CD4-positive, CD25-positive, alpha-beta regulatory T cell (primary cell): Measurements from ENCODE around the gene BLOC1S1. TPM values are rescaled to one million over a fixed set of nuclear protein-coding genes. Genes with fewer than 3 reads are reported as not detected.

Experiments used
- ATAC-seq, 2 donors: fragments of 150-1000 bp; cut with Tn5 transposase; one replicate each; pipeline ENCODE4 v1.10.0; 2021; ENCODE audit warnings: low read depth in 2 of 2, moderate number of reproducible peaks in 2 of 2, moderate library complexity in 1 of 2
- DNase-seq, 3 donors: peaks; one replicate each; pipeline versions ENCODE4 v3.0.0 to v3.0.0-alpha.2; 2012 to 2022; ENCODE audit warnings: mixed read lengths in 1 of 3
- H3K27ac ChIP-seq: one replicate; pipeline ENCODE4 v1.7.0; 2013; ENCODE audit warnings: mild to moderate bottlenecking, low read length; ENCODE audit not compliant: insufficient read depth, poor library complexity, severe bottlenecking
- H3K27me3 ChIP-seq: one replicate; pipeline ENCODE4 v1.7.0; 2013; ENCODE audit warnings: low read length; ENCODE audit not compliant: control insufficient read depth, insufficient read depth
- H3K36me3 ChIP-seq: one replicate; pipeline ENCODE4 v1.7.0; 2013; ENCODE audit warnings: mild to moderate bottlenecking, low read length, moderate library complexity; ENCODE audit not compliant: control insufficient read depth, insufficient read depth
- H3K4me1 ChIP-seq: 2 replicates; pipeline ENCODE4 v1.7.0; 2013; ENCODE audit warnings: mild to moderate bottlenecking, low read length; ENCODE audit not compliant: insufficient read depth, control insufficient read depth, poor library complexity, severe bottlenecking
- H3K4me3 ChIP-seq: one replicate; pipeline ENCODE4 v1.7.0; 2013; ENCODE audit warnings: low read depth, mild to moderate bottlenecking, low read length, moderate library complexity
- H3K9me3 ChIP-seq, 2 experiments: 1 replicate in 1 of 2; 2 replicates in 1 of 2; pipeline ENCODE4 v1.7.0; 2013; ENCODE audit warnings: low read length in 2 of 2, mild to moderate bottlenecking in 1 of 2, moderate library complexity in 1 of 2; ENCODE audit not compliant: control insufficient read depth in 2 of 2
- H3K27ac Mint-ChIP-seq, 3 donors: one replicate each; pipeline ENCODE4 v1.8.0; 2020 to 2022; ENCODE audit warnings: mild to moderate bottlenecking in 3 of 3, mixed read lengths in 3 of 3, moderate library complexity in 2 of 3
- H3K27me3 Mint-ChIP-seq: one replicate; pipeline ENCODE4 v1.8.0; 2022; ENCODE audit warnings: mild to moderate bottlenecking, mixed read lengths
- H3K36me3 Mint-ChIP-seq: one replicate; pipeline ENCODE4 v1.8.0; 2020; ENCODE audit warnings: mixed read lengths
- H3K4me1 Mint-ChIP-seq, 4 donors: one replicate each; pipeline ENCODE4 v1.8.0; 2020 to 2022; ENCODE audit warnings: mixed read lengths in 4 of 4, mild to moderate bottlenecking in 1 of 4
- H3K4me3 Mint-ChIP-seq, 4 donors: one replicate each; pipeline ENCODE4 v1.8.0; 2020 to 2022; ENCODE audit warnings: mild to moderate bottlenecking in 4 of 4, mixed read lengths in 4 of 4, moderate library complexity in 3 of 4
- H3K9me3 Mint-ChIP-seq, 7 donors: one replicate each; pipeline ENCODE4 v1.8.0; 2020 to 2022; ENCODE audit warnings: mixed read lengths in 7 of 7, mild to moderate bottlenecking in 3 of 7, moderate library complexity in 2 of 7
- polyA plus RNA-seq, 4 donors: library from polyadenylated mRNA; unstranded; fragments of 300-500 nt; fragmentation: Illumina TruSeq; gene quantifications; one replicate each; pipeline ENCODE4 v1.2.3, GENCODE V29; 2021
- total RNA-seq: library from RNA; stranded (reverse); gene quantifications from one replicate; pipeline ENCODE4 v1.2.3, GENCODE V29; 2022

Gene BLOC1S1
- total and polyA plus RNA-seq, 5 donors from 2014 or later: 60.1 to 128 (median 107) TPM

DNA sequence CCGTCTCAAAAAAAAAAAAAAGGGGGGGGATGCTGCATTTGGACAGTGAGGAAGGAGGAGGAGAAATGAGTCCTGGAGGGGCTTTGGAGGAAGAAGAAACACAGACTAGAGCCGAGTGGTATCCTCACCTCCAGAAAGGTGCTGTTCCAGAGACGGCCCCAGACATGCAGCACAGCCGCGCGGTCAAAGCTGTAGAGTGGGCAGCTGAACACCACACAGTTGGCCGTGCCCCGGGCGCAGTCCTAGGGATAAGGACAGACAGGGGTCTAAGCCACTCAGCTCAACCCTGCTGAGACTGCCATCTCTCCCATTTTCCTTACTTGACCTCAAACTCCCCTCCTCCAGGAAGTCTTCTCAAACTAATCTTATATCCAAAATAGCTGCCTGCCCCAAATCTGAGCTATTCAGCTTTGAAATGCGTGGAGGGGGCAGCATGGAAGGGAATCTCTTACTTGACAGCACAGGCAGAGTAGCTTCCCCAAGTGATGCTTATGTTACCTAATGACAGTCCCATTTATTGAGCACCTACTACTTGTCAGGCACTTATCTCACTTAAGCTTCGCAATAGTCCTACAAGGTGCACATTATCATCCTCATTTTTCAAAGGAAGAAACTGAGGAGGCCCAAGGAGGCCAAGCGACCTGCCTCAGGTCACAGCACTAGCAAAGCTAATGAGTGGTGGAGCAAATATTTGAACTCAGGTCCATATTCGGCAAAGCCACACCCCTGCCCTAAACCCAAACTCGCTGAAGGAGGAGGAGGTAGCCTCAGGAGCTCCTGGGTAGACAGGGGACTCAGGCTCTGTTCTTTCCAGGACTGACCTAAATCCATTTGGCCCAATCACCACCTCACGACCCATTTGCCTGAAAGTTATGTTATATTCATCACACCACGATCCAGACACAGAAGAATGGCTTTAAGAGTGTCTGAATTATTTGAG is 26.9 kb upstream of the BLOC1S1 start:
- H3K27me3 ChIP-seq: peaks cover 3% of the 10 kb centered on the region
- H3K36me3 ChIP-seq: no peaks in the 10 kb centered on the region
- ATAC-seq: no peak
- no peak for DNase-seq
- H3K9me3 ChIP-seq: no peaks in the 10 kb centered on the region
- Mint-ChIP-seq H3K9me3 (peaks cover 0 to 2% (median 0%) of the 10 kb centered on the region in 7 donors), H3K36me3 (no peaks in the 10 kb centered on the region), H3K27ac (no peak overlapping the region), H3K4me1 (peaks cover 0 to 9% (median 1%) of the 10 kb centered on the region in 4 donors), H3K27me3 (peaks cover 1% of the 10 kb centered on the region), H3K4me3 (no peak overlapping the region)
- no peak overlapping the region for H3K27ac ChIP-seq
- no peak overlapping the region for H3K4me3 ChIP-seq
- H3K4me1 ChIP-seq: no peaks in the 10 kb centered on the region

DNA sequence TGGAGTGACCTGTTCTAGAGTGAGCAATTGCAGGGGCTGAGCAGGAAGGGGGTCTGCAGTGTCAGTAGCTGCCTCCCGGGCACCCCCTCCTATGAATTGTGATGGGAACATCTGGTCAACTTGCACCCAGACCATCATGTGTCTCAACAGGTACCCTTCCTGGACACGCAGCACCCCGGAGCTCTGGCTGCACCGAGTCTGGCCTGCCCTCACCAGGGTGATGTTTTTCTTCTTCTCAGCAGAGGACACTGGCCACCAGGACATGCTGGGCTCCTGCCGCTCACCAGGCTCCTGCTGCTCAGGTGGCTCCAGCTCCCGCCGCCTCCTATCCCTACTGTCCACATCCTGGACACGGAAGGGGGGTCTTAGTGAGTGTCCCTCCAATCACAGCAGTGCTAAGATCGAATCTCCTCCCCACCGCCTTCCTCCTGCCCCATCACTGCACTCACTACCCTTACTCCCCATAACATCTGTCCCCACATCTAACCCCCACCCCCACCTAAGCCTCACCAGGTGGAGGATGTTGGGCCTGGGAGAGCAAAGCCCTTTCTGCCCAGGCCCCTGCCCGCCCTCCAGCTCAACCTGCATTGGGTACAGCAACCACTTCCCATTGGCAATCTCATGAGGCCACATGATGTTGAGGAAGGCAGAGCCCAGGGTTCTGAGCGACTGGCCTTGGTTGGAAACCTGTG is 23.1 kb upstream of the BLOC1S1 start:
- DNase-seq: no peak
- no peaks in the 10 kb centered on the region for H3K9me3 Mint-ChIP-seq
- Histone ChIP-seq H3K27ac (no peak overlapping the region), H3K4me3 (no peak overlapping the region), H3K4me1 (no peaks in the 10 kb centered on the region), H3K9me3 (no peaks in the 10 kb centered on the region), H3K27me3 (no peaks in the 10 kb centered on the region), H3K36me3 (no peaks in the 10 kb centered on the region)
- H3K27me3 Mint-ChIP-seq: peaks cover 6% of the 10 kb centered on the region
- no peak for ATAC-seq
- H3K36me3 Mint-ChIP-seq: no peaks in the 10 kb centered on the region
- no peak overlapping the region for H3K27ac Mint-ChIP-seq
- H3K4me3 Mint-ChIP-seq: no peak overlapping the region
- peaks cover 0 to 4% (median under 1%) of the 10 kb centered on the region in 4 donors for H3K4me1 Mint-ChIP-seq

DNA sequence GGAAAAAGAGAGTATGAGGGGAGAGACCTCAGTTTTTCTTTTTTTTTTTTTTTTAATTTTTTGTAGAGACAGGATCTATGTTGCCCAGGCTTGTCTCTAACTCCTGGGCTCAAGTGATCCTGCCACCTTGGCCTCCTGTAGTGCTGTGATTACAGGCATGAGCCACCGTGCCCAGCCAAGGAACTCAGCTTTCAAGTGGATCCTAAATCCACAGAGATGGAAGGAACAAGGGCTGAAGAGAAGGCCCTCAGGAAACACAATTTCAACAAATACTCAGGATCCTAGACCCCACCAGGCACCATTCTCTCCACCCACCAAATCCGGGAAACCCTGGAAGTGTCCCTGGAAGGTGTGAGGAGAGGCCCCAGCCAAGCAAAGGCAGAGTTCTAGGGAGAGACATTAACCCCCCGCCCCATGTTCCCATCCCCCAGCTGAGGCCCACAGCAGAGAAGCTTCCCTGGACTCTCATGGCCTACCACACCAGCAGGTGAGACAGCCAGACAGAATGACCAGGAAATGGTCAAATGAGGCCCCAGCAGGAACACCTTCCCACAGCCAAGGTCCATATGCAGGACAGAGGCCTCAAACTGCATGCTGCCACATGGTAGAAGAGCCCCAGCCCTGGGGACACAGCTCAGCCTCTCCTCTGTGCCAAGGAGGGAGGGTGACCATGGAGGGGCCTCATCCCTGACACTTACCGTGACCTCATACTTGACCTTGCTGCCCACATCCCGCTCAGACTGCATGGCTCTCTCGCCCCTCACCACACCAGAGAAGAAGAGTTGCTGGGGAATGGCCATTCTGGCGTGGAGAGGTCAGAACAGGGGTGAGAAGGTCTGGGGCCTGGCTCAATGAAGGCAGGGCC is 22.3 kb upstream of the BLOC1S1 start:
- peaks cover 0 to 4% (median 0%) of the 10 kb centered on the region in 4 donors for H3K4me1 Mint-ChIP-seq
- H3K4me3 ChIP-seq: no peak overlapping the region
- no peak for DNase-seq
- H3K27ac Mint-ChIP-seq: no peak overlapping the region
- ATAC-seq: no peak
- no peaks in the 10 kb centered on the region for H3K36me3 Mint-ChIP-seq
- no peak overlapping the region for H3K4me3 Mint-ChIP-seq
- no peaks in the 10 kb centered on the region for H3K27me3 ChIP-seq
- no peaks in the 10 kb centered on the region for H3K9me3 ChIP-seq
- H3K9me3 Mint-ChIP-seq: no peaks in the 10 kb centered on the region
- H3K27ac ChIP-seq: no peak overlapping the region
- H3K27me3 Mint-ChIP-seq: peaks cover 6% of the 10 kb centered on the region
- no peaks in the 10 kb centered on the region for H3K4me1 ChIP-seq
- no peaks in the 10 kb centered on the region for H3K36me3 ChIP-seq

DNA sequence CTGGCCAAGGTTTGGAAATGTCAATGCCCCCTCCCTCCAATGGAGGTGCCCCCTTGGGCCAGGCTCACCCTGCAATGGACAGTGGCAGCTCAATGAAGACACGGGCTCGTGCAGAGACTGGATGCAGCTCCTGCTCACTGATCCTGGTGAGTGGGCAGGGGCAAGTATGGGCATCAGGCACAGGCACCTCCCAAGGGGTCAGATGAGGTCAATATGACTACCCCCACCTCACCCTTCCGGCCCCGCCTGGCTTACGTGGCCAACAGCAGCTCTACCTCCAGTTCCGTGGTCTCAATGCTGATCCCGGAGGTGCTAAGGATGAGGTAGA is 21.7 kb upstream of the BLOC1S1 start:
- Mint-ChIP-seq H3K27me3 (peaks cover 6% of the 10 kb centered on the region), H3K4me1 (peaks cover 0 to 4% (median 0%) of the 10 kb centered on the region in 4 donors), H3K27ac (no peak overlapping the region), H3K36me3 (no peaks in the 10 kb centered on the region), H3K4me3 (no peak overlapping the region), H3K9me3 (no peaks in the 10 kb centered on the region)
- DNase-seq (no peak), ATAC-seq (no peak)
- H3K4me3 ChIP-seq: no peak overlapping the region
- no peaks in the 10 kb centered on the region for H3K9me3 ChIP-seq
- no peak overlapping the region for H3K27ac ChIP-seq
- H3K36me3 ChIP-seq: no peaks in the 10 kb centered on the region
- H3K4me1 ChIP-seq: no peaks in the 10 kb centered on the region
- H3K27me3 ChIP-seq: no peaks in the 10 kb centered on the region

DNA sequence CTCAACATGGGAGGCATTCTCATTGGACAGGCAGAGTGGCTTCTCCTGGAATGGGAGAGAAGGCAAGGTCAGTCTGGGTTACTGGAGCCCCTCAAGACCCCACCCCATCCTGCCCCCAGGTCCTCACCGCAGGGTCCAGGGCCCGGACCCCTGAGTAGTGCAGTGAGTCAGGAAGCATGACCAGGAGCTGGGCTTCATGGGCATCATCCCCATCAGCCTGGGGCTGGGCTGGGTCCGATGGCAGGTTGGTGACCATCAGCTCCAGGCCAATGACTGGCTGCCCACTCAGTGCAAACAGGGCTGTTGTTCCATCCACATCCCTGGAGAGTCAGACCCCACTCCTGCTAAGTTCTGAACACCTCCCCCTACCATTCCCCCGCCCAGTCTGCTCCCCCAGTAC is 21.2 kb upstream of the BLOC1S1 start:
- no peak overlapping the region for H3K27ac Mint-ChIP-seq
- peaks cover 0 to 4% (median 0%) of the 10 kb centered on the region in 4 donors for H3K4me1 Mint-ChIP-seq
- H3K9me3 Mint-ChIP-seq: no peaks in the 10 kb centered on the region
- Histone ChIP-seq H3K4me3 (no peak overlapping the region), H3K27ac (no peak overlapping the region), H3K4me1 (no peaks in the 10 kb centered on the region), H3K27me3 (no peaks in the 10 kb centered on the region), H3K9me3 (no peaks in the 10 kb centered on the region), H3K36me3 (no peaks in the 10 kb centered on the region)
- no peaks in the 10 kb centered on the region for H3K36me3 Mint-ChIP-seq
- no peak for ATAC-seq
- peaks cover 6% of the 10 kb centered on the region for H3K27me3 Mint-ChIP-seq
- no peak for DNase-seq
- no peak overlapping the region for H3K4me3 Mint-ChIP-seq

DNA sequence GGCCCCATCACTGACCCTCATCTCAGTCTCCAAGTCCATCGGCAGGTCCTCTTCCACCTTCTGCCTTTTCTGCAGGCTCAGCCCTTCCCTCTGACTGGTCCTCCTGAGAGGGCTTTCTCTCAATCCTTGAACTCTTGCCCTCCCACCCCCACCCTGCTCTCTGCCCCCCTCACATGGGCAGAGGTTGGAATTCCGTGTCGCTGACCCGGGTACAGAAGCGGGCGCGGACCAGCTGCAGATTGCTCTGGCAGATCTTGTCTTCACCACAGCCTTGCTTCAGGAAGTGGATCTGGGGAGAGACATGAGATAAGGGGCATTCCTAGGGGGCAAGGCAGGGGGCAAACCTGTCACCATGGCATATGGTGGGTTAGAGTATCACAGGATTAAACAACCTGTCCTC is 20.5 kb upstream of the BLOC1S1 start:
- Mint-ChIP-seq H3K4me3 (no peak overlapping the region), H3K4me1 (peaks cover 0 to 4% (median 0%) of the 10 kb centered on the region in 4 donors), H3K36me3 (no peaks in the 10 kb centered on the region), H3K27ac (no peak overlapping the region), H3K27me3 (peaks cover 6% of the 10 kb centered on the region), H3K9me3 (no peaks in the 10 kb centered on the region)
- no peak overlapping the region for H3K27ac ChIP-seq
- H3K4me1 ChIP-seq: no peaks in the 10 kb centered on the region
- ATAC-seq (no peak), DNase-seq (no peak)
- H3K27me3 ChIP-seq: no peaks in the 10 kb centered on the region
- no peaks in the 10 kb centered on the region for H3K9me3 ChIP-seq
- H3K36me3 ChIP-seq: no peaks in the 10 kb centered on the region
- H3K4me3 ChIP-seq: no peak overlapping the region

DNA sequence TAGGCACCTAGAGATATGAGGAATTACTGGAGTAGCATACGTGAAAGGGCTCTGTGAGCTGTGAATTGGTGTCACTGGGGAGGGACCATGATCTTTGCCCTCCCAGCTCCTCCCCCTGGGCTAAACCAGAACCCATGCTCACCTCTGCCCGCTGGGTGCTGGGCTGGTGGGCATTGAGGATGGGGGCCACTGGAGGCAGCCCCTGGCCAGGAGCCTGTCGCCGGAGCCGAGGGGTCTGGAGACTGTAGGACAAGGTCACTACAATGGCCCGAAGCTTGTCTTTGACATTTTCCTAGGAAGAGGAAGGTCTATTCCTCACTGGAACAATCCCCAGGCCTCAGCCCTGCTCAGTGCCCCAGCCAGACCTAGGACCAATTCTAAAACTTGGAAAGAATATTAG is 19.7 kb upstream of the BLOC1S1 start:
- Mint-ChIP-seq H3K4me3 (no peak overlapping the region), H3K27ac (no peak overlapping the region), H3K36me3 (no peaks in the 10 kb centered on the region), H3K27me3 (peaks cover 6% of the 10 kb centered on the region), H3K4me1 (peaks cover 0 to 3% (median 0%) of the 10 kb centered on the region in 4 donors), H3K9me3 (no peaks in the 10 kb centered on the region)
- DNase-seq (no peak), ATAC-seq (no peak)
- no peaks in the 10 kb centered on the region for H3K36me3 ChIP-seq
- no peak overlapping the region for H3K27ac ChIP-seq
- H3K4me1 ChIP-seq: no peaks in the 10 kb centered on the region
- no peaks in the 10 kb centered on the region for H3K9me3 ChIP-seq
- H3K27me3 ChIP-seq: no peaks in the 10 kb centered on the region
- H3K4me3 ChIP-seq: no peak overlapping the region
